ENCODE measurements around the gene CCDC191.

Gene CCDC191

DNA sequence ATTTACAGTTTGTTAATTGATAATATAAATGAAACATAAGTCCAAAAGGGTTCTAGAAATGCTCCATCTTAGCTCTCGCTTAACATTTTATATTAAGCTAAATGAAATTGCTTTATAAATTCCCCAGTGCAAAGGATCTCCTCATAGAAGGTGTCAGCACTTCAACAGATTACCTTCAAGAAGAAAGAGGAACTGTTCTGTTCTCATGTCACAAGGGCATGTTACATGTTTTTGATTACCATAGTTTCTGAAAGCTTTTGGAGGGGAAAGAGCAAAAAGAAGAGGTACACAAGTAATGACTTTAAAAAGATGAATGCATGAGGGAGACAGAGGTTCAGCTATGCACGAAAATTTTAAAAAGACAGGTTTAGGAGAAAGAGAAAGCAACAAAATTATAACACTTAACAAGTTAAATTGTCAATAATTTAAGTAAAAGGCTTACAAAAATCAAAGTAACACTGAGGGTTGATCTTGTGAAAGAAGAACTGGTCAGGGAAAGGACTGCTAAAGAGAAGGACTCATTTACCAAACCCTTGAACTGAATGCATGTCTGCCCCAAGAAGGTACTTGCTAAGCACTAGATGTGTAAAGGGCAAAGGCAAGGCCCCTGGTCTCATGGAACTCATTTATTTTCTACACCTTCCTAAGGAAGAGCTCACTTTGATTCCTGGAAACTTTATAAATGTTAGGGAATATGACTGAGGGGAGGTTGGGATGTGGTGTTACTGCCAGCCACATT is 45.1 kb downstream of the CCDC191 start:
- TF ChIP-seq MAX (IDR thresholded peaks at IDR 0.05) (no peak), YY1 (IDR thresholded peaks at IDR 0.05; ENCODE audit: low read depth) (no peak), EP300 (IDR thresholded peaks at IDR 0.05; ENCODE audit: borderline replicate concordance) (no peak), FOXM1 (IDR thresholded peaks at IDR 0.05; ENCODE audit: borderline replicate concordance, low read depth) (no peak), NFIC (IDR thresholded peaks at IDR 0.05) (no peak), TCF12 (IDR thresholded peaks at IDR 0.05; ENCODE audit: low read depth) (no peak), CEBPB (IDR thresholded peaks at IDR 0.05) (no peak), TAF1 (IDR thresholded peaks at IDR 0.05; ENCODE audit: low read depth) (no peak), TEAD4 (IDR thresholded peaks at IDR 0.05) (no peak)

DNA sequence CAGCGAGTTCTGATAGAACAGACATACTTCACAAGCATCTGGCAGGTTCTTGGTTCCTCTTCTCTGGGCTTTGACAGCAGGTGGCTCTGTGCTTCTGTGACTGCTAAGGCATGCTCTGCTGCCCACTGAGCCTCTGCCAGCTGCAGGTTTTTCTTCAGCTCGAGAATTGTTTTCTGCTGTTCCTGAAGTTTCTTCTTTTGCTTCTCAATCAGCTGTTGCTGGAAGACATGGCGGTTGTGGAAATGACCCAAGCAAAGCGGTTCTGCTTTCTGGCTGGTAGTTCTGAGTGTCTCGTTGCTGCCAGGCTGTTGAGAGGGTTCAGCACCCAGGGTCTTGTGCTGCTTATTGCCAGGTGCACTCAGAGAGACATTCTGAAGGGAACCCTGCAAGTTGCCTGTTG is 50.8 kb downstream of the CCDC191 start:
- TF ChIP-seq FOXM1 (IDR thresholded peaks at IDR 0.05; ENCODE audit: borderline replicate concordance, low read depth) (no peak), YY1 (IDR thresholded peaks at IDR 0.05; ENCODE audit: low read depth) (no peak), CREB1 (IDR thresholded peaks at IDR 0.05; ENCODE audit: low read depth) (no peak), NFIC (IDR thresholded peaks at IDR 0.05) (no peak), RAD21 (IDR thresholded peaks at IDR 0.05; ENCODE audit: low read depth) (no peak), TEAD4 (IDR thresholded peaks at IDR 0.05) (no peak), CEBPB (IDR thresholded peaks at IDR 0.05) (no peak), EGR1 (IDR thresholded peaks at IDR 0.05) (no peak), ZBTB7A (IDR thresholded peaks at IDR 0.05; ENCODE audit: low read depth) (no peak), TCF12 (IDR thresholded peaks at IDR 0.05; ENCODE audit: low read depth) (no peak), MAX (IDR thresholded peaks at IDR 0.05) (no peak), REST (IDR thresholded peaks at IDR 0.05; ENCODE audit: low read depth) (no peak), EP300 (IDR thresholded peaks at IDR 0.05; ENCODE audit: borderline replicate concordance) (no peak), TAF1 (IDR thresholded peaks at IDR 0.05; ENCODE audit: low read depth) (no peak), USF1 (IDR thresholded peaks at IDR 0.05) (no peak)

GRCh38 chr3:113985541-113985940 is 70.8 kb downstream of the CCDC191 start:
- TF ChIP-seq USF1 (IDR thresholded peaks at IDR 0.05) = no peak
- no peak for TF ChIP-seq TCF12 (IDR thresholded peaks at IDR 0.05; ENCODE audit: low read depth)
- TF ChIP-seq MAX (IDR thresholded peaks at IDR 0.05) = no peak
- TF ChIP-seq CEBPB (IDR thresholded peaks at IDR 0.05) = no peak
- TF ChIP-seq FOXM1 (IDR thresholded peaks at IDR 0.05; ENCODE audit: borderline replicate concordance, low read depth) = no peak
- no peak for TF ChIP-seq EGR1 (IDR thresholded peaks at IDR 0.05)
- TF ChIP-seq RAD21 (IDR thresholded peaks at IDR 0.05; ENCODE audit: low read depth) = no peak
- TF ChIP-seq EP300 (IDR thresholded peaks at IDR 0.05; ENCODE audit: borderline replicate concordance) = no peak

GRCh38 chr3:113983544-113983943 is 72.8 kb downstream of the CCDC191 start:
- TF ChIP-seq CEBPB (IDR thresholded peaks at IDR 0.05) = no peak
- no peak for TF ChIP-seq EGR1 (IDR thresholded peaks at IDR 0.05)
- no peak for TF ChIP-seq ZBTB7A (IDR thresholded peaks at IDR 0.05; ENCODE audit: low read depth)
- TF ChIP-seq USF1 (IDR thresholded peaks at IDR 0.05) = no peak
- no peak for TF ChIP-seq TCF12 (IDR thresholded peaks at IDR 0.05; ENCODE audit: low read depth)
- no peak for TF ChIP-seq YY1 (IDR thresholded peaks at IDR 0.05; ENCODE audit: low read depth)
- no peak for TF ChIP-seq FOXM1 (IDR thresholded peaks at IDR 0.05; ENCODE audit: borderline replicate concordance, low read depth)
- TF ChIP-seq MAX (IDR thresholded peaks at IDR 0.05) = no peak

DNA sequence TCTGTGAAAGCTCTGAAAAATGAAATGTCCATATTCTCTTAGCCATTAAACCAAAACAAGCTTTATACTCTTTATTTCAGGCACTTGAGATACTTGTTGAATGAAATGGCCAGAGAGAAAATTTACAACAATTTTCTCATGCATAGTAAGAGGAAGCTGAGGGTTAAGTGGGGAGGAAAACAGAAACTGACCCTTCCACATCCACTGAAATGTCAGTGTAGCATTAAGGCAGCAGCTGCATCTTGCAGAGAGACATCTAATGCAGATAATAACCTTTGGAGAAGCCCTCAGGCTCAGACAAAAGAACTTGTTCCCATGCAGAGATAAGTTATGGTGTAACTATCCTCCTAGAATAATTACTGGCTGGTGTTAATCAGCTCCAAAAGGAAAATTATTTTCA is 74.5 kb downstream of the CCDC191 start:
- TF ChIP-seq FOXM1 (IDR thresholded peaks at IDR 0.05; ENCODE audit: borderline replicate concordance, low read depth) = no peak
- no peak for TF ChIP-seq CEBPB (IDR thresholded peaks at IDR 0.05)
- TF ChIP-seq EGR1 (IDR thresholded peaks at IDR 0.05) = no peak
- no peak for TF ChIP-seq USF1 (IDR thresholded peaks at IDR 0.05)
- no peak for TF ChIP-seq TCF12 (IDR thresholded peaks at IDR 0.05; ENCODE audit: low read depth)
- TF ChIP-seq ZBTB7A (IDR thresholded peaks at IDR 0.05; ENCODE audit: low read depth) = no peak
- no peak for TF ChIP-seq TAF1 (IDR thresholded peaks at IDR 0.05; ENCODE audit: low read depth)
- TF ChIP-seq CREB1 (IDR thresholded peaks at IDR 0.05; ENCODE audit: low read depth) = no peak
- TF ChIP-seq REST (IDR thresholded peaks at IDR 0.05; ENCODE audit: low read depth) = no peak
- TF ChIP-seq NFIC (IDR thresholded peaks at IDR 0.05) = no peak
- no peak for TF ChIP-seq RAD21 (IDR thresholded peaks at IDR 0.05; ENCODE audit: low read depth)
- TF ChIP-seq EP300 (IDR thresholded peaks at IDR 0.05; ENCODE audit: borderline replicate concordance) = no peak
- no peak for TF ChIP-seq MAX (IDR thresholded peaks at IDR 0.05)
- TF ChIP-seq TEAD4 (IDR thresholded peaks at IDR 0.05) = no peak
- no peak for TF ChIP-seq YY1 (IDR thresholded peaks at IDR 0.05; ENCODE audit: low read depth)

Measured in Ishikawa (cell line).